ENCODE data around the gene SPG7.

Gene SPG7

DNA sequence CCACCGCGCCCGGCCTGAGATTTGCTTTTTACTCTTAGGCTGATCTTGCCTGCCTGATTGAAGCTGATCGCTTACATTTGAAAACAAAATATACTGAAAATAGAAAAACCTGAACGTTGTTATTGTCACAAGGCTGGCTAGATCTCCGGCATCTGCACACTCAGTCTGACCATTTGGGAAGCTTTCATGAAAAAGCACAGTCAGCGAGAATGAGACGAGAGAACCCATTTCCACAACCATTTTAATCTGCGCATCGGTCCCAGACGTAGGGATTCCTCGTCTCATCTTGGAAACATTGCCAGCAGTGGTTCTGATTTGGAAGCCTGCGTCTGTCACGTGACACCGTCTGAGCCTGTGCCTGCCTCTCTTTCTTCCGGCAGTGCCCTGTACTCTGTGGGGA, 20.9 kb downstream of the SPG7 start:
- TF ChIP-seq, protein P1, sequence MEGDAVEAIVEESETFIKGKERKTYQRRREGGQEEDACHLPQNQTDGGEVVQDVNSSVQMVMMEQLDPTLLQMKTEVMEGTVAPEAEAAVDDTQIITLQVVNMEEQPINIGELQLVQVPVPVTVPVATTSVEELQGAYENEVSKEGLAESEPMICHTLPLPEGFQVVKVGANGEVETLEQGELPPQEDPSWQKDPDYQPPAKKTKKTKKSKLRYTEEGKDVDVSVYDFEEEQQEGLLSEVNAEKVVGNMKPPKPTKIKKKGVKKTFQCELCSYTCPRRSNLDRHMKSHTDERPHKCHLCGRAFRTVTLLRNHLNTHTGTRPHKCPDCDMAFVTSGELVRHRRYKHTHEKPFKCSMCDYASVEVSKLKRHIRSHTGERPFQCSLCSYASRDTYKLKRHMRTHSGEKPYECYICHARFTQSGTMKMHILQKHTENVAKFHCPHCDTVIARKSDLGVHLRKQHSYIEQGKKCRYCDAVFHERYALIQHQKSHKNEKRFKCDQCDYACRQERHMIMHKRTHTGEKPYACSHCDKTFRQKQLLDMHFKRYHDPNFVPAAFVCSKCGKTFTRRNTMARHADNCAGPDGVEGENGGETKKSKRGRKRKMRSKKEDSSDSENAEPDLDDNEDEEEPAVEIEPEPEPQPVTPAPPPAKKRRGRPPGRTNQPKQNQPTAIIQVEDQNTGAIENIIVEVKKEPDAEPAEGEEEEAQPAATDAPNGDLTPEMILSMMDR (IDR thresholded peaks at IDR 0.05; ENCODE audit: insufficient read depth, low read depth, low read length, missing control alignments) = no peak
- H3K4me3 ChIP-seq (ENCODE audit: low read length) = no peak overlapping the region
- no peak for DNase-seq (ENCODE audit: low read depth)

DNA sequence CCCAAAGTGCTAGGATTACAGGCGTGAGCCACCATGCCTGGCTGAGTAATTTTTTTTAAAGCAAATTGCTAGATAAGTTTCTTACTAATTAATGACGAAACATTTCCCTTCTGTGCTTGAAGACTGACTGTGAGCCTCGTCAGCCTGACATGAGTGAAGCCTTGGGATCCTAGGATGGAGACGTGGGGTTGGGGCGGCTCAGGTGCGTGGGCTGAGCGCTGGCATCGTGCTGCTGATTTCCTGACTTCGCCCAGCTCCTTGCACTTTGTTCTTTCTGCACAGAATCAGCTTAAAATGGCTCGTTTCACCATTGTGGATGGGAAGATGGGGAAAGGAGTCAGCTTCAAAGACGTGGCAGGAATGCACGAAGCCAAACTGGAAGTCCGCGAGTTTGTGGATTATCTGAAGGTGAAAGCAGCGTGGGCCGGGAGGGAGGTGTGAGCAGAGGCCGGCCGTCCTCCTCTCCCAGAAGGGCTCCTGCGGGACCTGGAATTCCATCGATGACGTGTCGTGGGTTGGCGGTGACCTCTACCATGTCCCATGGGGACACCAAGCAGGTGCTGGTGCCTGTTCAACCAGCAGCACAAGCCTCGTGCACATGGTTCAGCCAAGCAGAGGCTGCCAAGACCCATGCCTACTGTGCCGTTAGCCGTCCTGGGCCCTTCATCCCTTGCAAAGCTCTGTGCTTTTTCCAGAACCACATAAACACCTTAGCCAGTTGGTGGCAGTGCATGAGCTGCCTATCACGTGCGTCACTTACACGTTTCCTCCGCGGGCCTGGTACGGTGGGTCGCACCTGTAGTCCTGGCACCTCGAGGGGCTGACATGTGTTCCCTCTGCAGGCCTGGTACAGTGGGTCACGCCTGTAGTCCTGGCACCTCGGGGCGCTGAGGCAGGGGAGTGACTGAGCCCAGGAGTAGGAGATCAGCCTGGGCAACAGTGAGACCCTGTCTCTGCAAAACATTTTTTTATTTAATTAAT, 22.5 kb downstream of the SPG7 start:
- TF ChIP-seq, protein P1 (IDR thresholded peaks at IDR 0.05; ENCODE audit: insufficient read depth, low read depth, low read length, missing control alignments) = no peak
- H3K4me3 ChIP-seq (ENCODE audit: low read length) = no peak overlapping the region
- DNase-seq (ENCODE audit: low read depth) = no peak

DNA sequence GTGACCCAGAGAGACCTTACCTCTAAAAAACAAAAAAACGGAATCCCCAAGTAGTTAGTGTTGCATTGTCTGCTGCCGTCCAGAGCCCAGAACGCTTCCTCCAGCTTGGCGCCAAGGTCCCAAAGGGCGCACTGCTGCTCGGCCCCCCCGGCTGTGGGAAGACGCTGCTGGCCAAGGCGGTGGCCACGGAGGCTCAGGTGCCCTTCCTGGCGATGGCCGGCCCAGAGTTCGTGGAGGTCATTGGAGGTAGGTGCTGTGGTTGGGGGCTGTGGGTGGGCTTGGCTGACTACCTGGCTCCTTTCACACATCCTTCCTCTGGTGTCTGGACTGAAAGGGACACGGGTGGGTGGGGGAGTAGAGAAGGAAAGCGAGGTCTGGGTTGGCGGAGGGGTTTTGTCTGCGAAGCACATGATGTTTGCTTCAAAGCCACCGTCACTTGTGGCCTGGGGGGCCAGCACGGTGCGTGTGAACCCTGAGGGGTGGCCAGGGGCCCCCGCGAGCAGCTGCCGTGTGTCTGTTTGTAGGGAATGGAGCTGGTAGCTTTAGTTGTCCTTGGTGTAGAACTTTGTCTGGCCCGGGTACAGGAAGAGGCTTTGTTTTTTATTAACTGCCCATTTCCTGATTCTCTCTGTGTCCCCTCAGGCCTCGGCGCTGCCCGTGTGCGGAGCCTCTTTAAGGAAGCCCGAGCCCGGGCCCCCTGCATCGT, 23.8 kb downstream of the SPG7 start:
- H3K4me3 ChIP-seq (ENCODE audit: low read length) = no peak overlapping the region
- no peak for DNase-seq (ENCODE audit: low read depth)
- TF ChIP-seq, protein P1 (IDR thresholded peaks at IDR 0.05; ENCODE audit: insufficient read depth, low read depth, low read length, missing control alignments) = no peak

DNA sequence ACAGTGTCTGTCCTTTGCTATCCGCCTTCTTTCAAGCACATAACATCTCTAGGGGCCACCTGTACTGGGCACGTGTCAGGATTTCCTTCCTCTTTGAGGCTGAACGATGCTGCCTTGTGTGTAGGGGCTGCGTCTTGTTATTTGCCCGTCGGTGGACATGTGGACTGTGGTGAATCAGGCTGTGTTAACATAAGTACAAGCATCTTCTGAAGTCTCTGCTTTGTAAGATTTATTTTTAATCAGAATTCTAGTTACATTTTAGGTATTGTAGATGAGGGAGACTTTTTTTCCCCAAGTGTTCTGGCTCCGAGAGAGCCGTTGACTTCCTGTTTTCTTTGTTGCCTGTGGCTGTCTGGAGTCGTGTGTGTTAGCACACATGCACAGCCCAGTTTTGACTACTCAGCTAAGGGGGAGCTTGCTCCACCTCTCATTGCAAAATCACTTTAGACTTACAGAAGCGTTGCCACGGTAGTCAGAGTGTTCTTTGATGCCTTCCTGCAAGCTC, 26.1 kb downstream of the SPG7 start:
- no peak overlapping the region for H3K4me3 ChIP-seq (ENCODE audit: low read length)
- TF ChIP-seq, protein P1 (IDR thresholded peaks at IDR 0.05; ENCODE audit: insufficient read depth, low read depth, low read length, missing control alignments) = no peak
- peak; percentile 34 for DNase-seq (ENCODE audit: low read depth)

DNA sequence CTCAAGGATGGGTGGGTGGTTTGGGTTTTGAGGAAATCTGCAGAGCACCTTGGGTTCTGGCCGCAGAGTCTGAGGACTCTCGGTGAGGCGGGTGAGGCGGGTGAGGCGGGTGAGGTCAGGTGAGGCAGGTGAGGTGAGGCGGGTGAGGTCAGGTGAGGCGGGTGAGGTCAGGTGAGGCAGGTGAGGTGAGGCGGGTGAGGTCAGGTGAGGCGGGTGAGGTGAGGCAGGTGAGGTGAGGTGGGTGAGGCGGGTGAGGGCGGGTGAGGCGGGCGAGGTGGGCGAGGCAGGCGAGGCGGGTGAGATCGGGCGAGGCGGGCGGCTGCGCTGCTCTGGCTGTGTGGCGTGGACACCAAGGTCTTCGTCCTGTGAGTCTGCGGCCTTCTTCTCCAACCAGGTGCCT, 28.2 kb downstream of the SPG7 start:
- no peak for DNase-seq (ENCODE audit: low read depth)
- no peak overlapping the region for H3K4me3 ChIP-seq (ENCODE audit: low read length)
- TF ChIP-seq, protein P1 (IDR thresholded peaks at IDR 0.05; ENCODE audit: insufficient read depth, low read depth, low read length, missing control alignments) = no peak

DNA sequence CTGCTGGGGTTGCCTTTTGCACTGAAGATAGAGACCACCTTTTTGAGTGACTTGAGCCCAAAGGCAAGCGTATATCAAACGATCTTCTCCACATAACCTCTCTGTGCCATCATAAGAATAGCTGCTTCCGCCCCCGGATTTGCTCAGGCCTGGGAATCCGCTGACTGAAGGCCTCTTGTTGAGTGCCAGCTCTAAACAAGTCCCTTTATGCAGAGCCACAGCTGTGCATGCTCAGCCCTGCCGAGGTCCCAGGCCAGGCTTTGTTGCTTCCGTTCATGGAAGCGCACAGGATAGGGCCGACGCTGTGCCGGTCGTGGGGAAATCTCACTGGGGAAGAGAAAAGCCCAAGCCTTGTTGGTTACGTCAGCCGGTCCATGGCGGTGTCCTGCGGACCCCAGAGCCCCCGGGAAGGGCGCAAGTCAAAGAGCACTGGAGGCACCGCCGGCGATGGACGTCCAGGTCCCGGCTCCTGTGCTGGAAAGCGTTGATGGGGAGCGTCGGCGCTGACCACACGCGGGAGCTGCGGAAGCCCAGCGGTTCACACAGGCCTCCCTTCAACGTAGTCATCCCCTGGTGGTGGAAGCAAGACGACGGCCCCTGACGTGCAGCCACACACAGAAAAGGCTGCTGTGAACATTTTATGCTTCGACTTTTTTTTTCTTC, 28.8 kb downstream of the SPG7 start:
- TF ChIP-seq, protein P1 (IDR thresholded peaks at IDR 0.05; ENCODE audit: insufficient read depth, low read depth, low read length, missing control alignments) = no peak
- no peak for DNase-seq (ENCODE audit: low read depth)
- H3K4me3 ChIP-seq (ENCODE audit: low read length) = no peak overlapping the region
